HG03439 (cell line): Measurements from ENCODE around the gene TBL3.

Source experiments
- ATAC-seq: cut with Tn5 transposase; IDR thresholded peaks from one replicate; pipeline ENCODE4 v1.9.1; 2021; ENCODE audit warnings: mild to moderate bottlenecking, moderate library complexity; ENCODE audit not compliant: unreplicated experiment

TBL3 gene

GRCh38 chr16:2013527-2013926, 41.7 kb downstream of the TBL3 start:
- no peak for ATAC-seq

DNA sequence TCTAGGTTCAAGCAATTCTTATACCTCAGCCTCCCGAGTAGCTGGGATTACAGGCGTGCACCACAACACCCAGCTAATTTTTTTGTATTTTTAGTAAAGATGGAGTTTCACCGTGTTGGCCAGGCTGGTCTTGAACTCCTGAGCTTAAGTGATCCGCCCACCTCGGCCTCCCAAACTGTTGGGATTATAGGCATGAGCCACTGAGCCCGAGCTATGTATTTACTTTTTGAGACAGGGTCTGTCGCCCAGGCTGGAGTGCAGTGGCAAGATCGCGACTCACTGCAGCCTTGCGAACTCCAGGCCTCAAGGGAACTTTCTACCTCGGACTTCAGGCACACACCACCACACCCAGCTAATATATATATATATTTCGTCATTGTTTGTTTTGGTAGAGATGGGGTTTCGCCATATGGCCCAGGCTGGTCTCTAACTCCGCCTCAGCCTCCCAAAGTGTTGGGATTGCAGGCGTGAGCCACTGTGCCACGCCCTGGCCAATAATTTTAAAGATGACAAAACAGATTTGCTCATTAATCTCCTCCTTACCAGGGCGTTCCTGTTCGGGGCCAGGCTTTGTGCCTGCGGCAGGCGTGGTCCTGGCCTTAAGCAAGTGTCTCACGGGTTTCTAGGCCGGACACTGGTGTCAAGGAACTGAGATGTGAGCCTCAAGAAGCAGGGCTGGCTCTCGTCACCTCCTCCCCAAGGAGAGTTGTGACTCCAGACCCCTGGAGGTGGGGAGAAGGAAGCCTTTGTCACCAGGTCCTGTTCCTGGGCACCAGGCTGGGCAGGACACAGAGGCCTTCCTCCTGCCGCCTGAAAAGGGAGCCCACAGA, 43.5 kb downstream of the TBL3 start:
- no peak for ATAC-seq

- no peak for ATAC-seq
These were observed 44.0 kb downstream of the TBL3 start for GRCh38 chr16:2015947-2016208.

- no peak for ATAC-seq
These were observed 44.6 kb downstream of the TBL3 start for GRCh38 chr16:2016407-2016922.

DNA sequence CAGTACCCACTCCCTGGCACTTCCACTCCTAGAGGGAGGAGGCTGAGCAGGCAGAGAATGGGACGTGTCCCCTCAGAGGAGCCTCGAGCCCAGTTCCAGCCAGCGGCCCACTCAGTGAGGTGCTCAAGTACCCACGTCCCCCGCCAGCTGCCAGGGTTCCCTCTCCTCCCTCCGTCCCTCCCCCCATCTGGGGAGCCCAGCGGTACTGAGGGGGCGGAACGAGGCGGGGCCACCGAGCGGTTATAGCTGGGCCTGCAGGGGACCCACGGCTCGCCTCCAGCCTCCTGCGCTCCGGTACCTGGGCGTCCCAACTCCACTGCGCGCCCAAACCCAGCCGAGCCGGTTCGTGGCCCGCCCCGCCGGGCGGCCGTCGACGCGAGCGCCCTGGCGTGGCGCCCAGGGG, 47.7 kb downstream of the TBL3 start, which contains the start of gene NPW:
Gene NPW (plus strand): TSS at position 268 of the 403 bp plus-strand sequence.
- no peak for ATAC-seq

- no peak for ATAC-seq
These were observed 48.3 kb downstream of the TBL3 start for GRCh38 chr16:2019921-2020831.

- ATAC-seq: peak; percentile 14
These were observed 50.9 kb downstream of the TBL3 start for GRCh38 chr16:2022723-2023091.

- ATAC-seq: peak; percentile 65
These were observed 51.5 kb downstream of the TBL3 start for GRCh38 chr16:2023092-2024031.

GRCh38 chr16:2024032-2024420, 52.2 kb downstream of the TBL3 start:
- ATAC-seq: no peak

DNA sequence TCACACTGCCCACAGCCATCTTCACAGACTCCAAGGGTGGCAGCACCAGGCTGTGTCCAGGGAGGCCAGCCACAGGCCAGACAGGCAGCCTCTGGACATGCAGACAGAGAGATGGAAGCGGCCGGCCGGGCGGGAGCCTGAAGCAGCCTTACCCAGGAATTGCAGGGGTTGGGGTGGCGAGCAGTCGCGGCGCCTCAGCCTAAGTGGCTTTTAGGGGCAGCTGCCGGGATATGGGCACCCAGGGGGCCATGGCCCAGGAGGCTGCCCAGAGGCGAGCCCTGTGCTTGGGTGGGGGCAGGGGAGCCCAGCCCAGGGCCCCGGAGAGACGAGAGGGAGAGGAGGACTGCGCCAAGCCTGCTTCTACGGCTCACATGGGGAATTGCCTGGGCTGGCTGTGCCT, 53.4 kb downstream of the TBL3 start:
- no peak for ATAC-seq

- no peak for ATAC-seq
These were observed 54.1 kb downstream of the TBL3 start for GRCh38 chr16:2025878-2026460.

DNA sequence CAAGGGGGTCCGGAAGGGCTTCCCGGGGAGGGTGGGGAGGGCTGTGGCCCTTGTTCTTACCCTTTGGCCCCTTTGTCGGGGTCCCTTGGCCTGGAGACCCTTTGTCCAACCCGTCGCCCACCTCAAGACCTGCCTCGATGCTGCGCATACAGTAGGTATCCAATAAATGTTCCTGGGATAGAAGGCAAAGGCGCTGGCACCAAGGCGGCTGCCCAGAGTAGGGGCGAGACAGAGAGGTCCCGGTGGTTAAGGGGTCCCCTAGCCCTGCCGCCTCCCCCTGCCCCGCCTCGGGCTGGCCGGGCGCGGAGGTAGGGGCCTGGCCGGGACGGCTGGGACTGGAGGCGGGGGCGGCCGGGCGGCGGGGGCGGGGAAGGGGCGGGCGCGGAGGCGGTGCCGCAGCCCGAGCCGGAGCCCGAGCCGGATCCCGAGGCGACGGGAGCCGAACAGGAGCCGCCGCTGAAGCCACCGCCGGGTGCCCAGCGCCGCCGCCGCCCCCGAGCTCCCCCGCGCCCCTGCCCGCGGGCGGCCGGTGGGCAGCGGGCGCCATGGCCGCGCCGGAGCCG, 54.7 kb downstream of the TBL3 start, which contains the start of gene NHERF2:
Gene NHERF2 (plus strand): TSS at position 442 of the 563 bp plus-strand sequence. CDS start 104 bp downstream, at position 546.
- no peak for ATAC-seq

DNA sequence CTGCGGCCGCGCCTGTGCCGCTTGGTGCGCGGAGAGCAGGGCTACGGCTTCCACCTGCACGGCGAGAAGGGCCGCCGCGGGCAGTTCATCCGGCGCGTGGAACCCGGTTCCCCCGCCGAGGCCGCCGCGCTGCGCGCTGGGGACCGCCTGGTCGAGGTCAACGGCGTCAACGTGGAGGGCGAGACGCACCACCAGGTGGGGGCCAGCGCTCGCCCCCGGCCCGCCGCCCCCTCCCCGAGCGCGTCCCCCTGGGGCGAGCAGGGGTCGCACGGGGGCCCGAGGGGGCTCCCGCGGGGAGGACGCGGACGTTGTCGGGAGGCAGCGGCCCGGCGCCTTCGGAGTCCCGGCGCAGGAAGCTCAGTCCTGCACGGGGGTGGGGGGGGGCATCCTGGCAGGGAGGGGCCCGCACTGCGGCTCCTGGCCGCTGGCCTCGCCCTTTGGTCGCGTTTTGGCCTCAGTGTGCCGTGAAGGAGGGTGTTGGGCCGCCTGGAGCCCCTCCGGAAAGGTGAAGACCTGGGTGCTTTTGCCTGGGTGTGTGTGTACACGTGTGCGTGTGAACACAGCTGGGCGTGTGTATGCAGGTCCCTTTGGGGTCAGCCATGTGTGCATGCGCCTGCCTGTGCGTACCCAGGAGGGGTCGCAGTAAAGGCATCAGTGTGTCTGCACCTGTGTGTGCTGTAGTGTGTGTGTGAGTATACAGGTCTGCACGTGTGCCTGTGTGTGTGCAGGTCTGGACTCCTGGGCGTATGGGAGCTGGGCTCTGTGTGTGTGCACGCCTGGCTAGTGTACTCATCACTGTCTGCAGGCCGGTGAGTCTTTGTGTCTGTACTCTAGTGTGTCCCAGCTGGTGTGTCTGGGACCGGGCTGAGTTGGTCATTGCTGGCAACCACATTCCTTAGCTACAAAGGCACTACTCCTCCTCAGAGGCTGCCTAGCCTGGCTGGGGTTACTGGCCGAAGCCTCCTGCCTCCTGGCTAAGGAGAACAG, 55.5 kb downstream of the TBL3 start:
- ATAC-seq: no peak

- no peak for ATAC-seq
These were observed 56.3 kb downstream of the TBL3 start for GRCh38 chr16:2028146-2028545.

GRCh38 chr16:2028620-2029220, 56.9 kb downstream of the TBL3 start:
- ATAC-seq: no peak

DNA sequence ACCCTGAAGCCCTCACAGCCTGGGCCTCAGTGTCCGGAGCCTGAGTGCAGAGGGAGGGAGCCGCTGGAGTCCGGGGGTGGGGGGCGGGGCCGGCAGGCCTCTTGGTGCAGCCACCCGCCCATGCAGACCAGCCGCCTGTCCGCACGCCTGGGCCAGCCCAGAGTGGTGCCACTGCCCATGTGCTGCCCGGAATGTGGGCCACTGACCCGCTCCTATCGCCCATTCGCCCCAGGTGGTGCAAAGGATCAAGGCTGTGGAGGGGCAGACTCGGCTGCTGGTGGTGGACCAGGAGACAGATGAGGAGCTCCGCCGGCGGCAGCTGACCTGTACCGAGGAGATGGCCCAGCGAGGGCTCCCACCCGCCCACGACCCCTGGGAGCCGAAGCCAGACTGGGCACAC, 57.5 kb downstream of the TBL3 start:
- ATAC-seq: no peak

DNA sequence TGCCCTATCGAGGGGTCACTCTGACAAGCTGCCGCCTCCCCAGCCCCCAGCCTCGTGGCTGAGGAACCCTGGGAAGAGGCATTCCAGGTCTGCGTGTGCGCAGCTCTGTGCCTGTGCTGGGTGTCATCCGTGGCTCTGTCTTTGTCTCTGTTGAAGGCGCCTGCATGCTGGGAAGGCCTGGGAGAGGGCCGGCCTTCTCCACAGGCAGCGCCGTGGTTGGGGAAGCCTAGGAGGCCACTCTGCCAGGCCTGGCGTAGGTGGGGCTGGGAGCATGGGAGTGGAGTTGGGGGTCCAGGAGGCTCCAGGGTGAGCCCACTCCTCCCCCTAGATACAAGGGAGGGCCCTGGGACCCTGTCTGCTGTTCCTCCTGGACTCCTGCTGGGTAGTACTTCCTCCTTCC, 58.2 kb downstream of the TBL3 start:
- no peak for ATAC-seq

DNA sequence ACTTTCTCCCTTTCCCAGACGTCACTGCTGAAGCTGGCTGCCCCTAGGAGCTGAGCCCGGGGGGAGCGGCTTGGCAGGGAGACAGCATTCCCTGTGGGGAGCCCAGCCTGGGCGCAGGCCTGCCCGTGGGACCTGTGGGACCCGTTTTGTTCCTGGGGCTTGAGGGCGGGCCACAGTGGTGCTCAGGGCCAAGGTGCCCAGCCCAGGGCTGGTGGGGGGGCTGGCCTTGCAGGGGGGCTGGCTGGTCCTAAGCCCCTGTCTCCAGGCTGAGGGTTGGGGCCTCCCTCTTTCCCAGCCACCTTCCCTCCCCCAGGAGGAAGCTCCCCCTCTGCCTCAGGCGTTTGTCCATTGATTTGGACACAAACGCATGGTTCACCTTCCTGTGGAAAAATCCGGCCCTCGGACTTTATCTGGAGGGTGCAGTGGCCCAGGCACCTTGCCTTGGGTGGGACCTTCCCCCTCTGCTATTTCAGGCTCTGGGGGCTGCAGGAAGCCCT, 59.3 kb downstream of the TBL3 start:
- ATAC-seq: no peak
